Measurements from ENCODE around the gene HOXD4. TPM values are rescaled to one million over a fixed set of nuclear protein-coding genes. Genes with fewer than 3 reads are reported as not detected.

The HOXD4 gene
- polyA plus RNA-seq, 1 of the 3 experiments (the other 2 are of a cell fraction), result 1.0 TPM

- no peaks in the 10 kb centered on the region for H3K27me3 ChIP-seq (ENCODE audit: insufficient read depth)
- ChIA-PET POLR2A (interaction anchor here (0.6 kb wide), 1 partner anchor 261 kb away, joined by 4 read pairs; no protein-coding TSS in a partner anchor), CTCF (interaction anchor here (1.7 to 4.4 kb wide), 2 partner anchors 10 to 404 kb away, joined by 5 to 24 read pairs; no protein-coding TSS in a partner anchor)
- H3K79me2 ChIP-seq (ENCODE audit: insufficient read depth), result no peaks in the 10 kb centered on the region
- no peak overlapping the region for H3K4me2 ChIP-seq
- no peak overlapping the region for H2AFZ ChIP-seq (ENCODE audit: low read depth)
- no peak overlapping the region for H3K4me3 ChIP-seq (ENCODE audit: low read depth in 2 of 2, low read length in 1 of 2)
- H3K9me2 ChIP-seq, result no peaks in the 10 kb centered on the region
- H4K20me1 ChIP-seq (ENCODE audit: insufficient read depth), result no peaks in the 10 kb centered on the region
- H3K27ac ChIP-seq (ENCODE audit: low read depth in 2 of 2, low read length in 1 of 2), result no peak overlapping the region
- H3K36me3 ChIP-seq (replicated peaks in 1 of 2; ENCODE audit: control insufficient read depth in 1 of 2, insufficient read depth in 2 of 2, low read length in 1 of 2), result peaks cover 0 to 24% of the 10 kb centered on the region in 2 experiments
- no peaks in the 10 kb centered on the region for H3F3A ChIP-seq (replicated peaks; ENCODE audit: insufficient read depth)
- H3K4me1 ChIP-seq (ENCODE audit: control insufficient read depth in 1 of 2, insufficient read depth in 2 of 2, low read depth in 1 of 2, low read length in 1 of 2), result peaks cover 0 to 8% of the 10 kb centered on the region in 2 experiments; a peak in 1 of 4 replicates
- 92% methylated on average over 24 of the region's 24 CpGs for WGBS (ENCODE audit: low lambda C conversion rate)
- TF ChIP-seq MXI1 (IDR thresholded peaks at IDR 0.05; ENCODE audit: low read depth, low read length), result no peak
- no peak for DNase-seq
- H3K9me3 ChIP-seq, result no peaks in the 10 kb centered on the region
- H3K9ac ChIP-seq, result no peak overlapping the region
These were observed 1.3 kb upstream of the HOXD4 start for GRCh38 chr2:176149939-176150583.

- 97% methylated on average over 7 of the region's 14 CpGs for WGBS (ENCODE audit: low lambda C conversion rate)
- Histone ChIP-seq H3K4me2 (no peak overlapping the region), H3K9ac (no peak overlapping the region), H3K36me3 (replicated peaks in 1 of 2; ENCODE audit: control insufficient read depth in 1 of 2, insufficient read depth in 2 of 2, low read length in 1 of 2) (peaks cover 0 to 27% of the 10 kb centered on the region in 2 experiments), H3K27me3 (ENCODE audit: insufficient read depth) (no peaks in the 10 kb centered on the region), H3K4me1 (ENCODE audit: control insufficient read depth in 1 of 2, insufficient read depth in 2 of 2, low read depth in 1 of 2, low read length in 1 of 2) (peaks cover 0 to 8% of the 10 kb centered on the region in 2 experiments; a peak in 1 of 4 replicates), H3K79me2 (ENCODE audit: insufficient read depth) (no peaks in the 10 kb centered on the region), H2AFZ (ENCODE audit: low read depth) (no peak overlapping the region), H4K20me1 (ENCODE audit: insufficient read depth) (no peaks in the 10 kb centered on the region), H3K9me3 (no peaks in the 10 kb centered on the region), H3K4me3 (ENCODE audit: low read depth in 2 of 2, low read length in 1 of 2) (no peak overlapping the region), H3F3A (replicated peaks; ENCODE audit: insufficient read depth) (no peaks in the 10 kb centered on the region), H3K27ac (ENCODE audit: low read depth in 2 of 2, low read length in 1 of 2) (no peak overlapping the region), H3K9me2 (no peaks in the 10 kb centered on the region)
- POLR2A ChIA-PET, result no interaction called here
- CTCF ChIA-PET, result interaction anchor here (0.7 to 4.4 kb wide), 4 partner anchors 11 to 404 kb away, joined by 3 to 24 read pairs (median 4); no protein-coding TSS in a partner anchor
- DNase-seq, result no peak
- TF ChIP-seq EP300 (IDR thresholded peaks at IDR 0.05; ENCODE audit: borderline replicate concordance in 1 of 2, low read depth in 1 of 2, low read length in 1 of 2) (no peak), ZBTB33 (IDR thresholded peaks at IDR 0.05; ENCODE audit: borderline replicate concordance, low read depth) (no peak), CHD2 (IDR thresholded peaks at IDR 0.05; ENCODE audit: low read length, partially characterized antibody) (no peak), FOXM1 (IDR thresholded peaks at IDR 0.05; ENCODE audit: low read depth) (no peak), FOSL2 (IDR thresholded peaks at IDR 0.05; ENCODE audit: borderline replicate concordance, low read depth) (no peak), JUND (IDR thresholded peaks at IDR 0.05) (no peak), RXRA (IDR thresholded peaks at IDR 0.05; ENCODE audit: borderline replicate concordance, low read depth) (no peak), IRF3 (IDR thresholded peaks at IDR 0.05; ENCODE audit: low read depth, low read length) (no peak), REST (IDR thresholded peaks at IDR 0.05; ENCODE audit: low read depth, low read length) (no peak), USF2 (IDR thresholded peaks at IDR 0.05; ENCODE audit: borderline replicate concordance, low read depth, low read length) (no peak), SIN3A (IDR thresholded peaks at IDR 0.05; ENCODE audit: borderline replicate concordance, low read depth, low read length) (no peak), CTCF (IDR thresholded peaks at IDR 0.05) (no peak)
These were observed 537 bp upstream of the HOXD4 start for GRCh38 chr2:176150584-176151441.

Measured in SK-N-SH (cell line).